GM19468 (cell line): Measurements from ENCODE around the gene RASGRF2.
"Not testable (repeated sequence)": the region's sequence is repeated elsewhere in the genome, so short reads cannot be mapped to it uniquely, and the experiment has no call there.

ENCODE experiments used
- ATAC-seq: cut with Tn5 transposase; IDR thresholded peaks from one replicate; pipeline ENCODE4 v1.9.1; 2021; ENCODE audit warnings: mild to moderate bottlenecking, moderate library complexity, moderate number of reproducible peaks; ENCODE audit not compliant: unreplicated experiment; ENCODE audit errors: extremely low read depth

The RASGRF2 gene

DNA sequence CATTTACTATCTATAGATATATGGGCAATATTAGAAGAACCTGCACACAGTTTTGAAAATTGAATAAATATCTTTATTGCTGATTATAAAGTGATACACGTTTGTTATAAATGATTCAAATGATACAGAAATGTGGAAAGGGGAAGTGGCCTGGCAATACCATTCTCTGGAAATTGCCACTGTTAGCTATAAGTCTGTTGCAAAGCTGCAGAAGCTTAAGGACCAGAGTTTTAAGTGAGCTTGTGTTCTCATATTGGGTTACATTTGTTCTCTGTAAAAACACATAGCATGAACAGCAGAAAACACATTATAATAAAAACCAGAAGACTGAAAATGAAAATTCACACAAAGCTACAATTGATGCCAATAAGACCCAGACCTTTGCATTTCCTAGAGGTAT lies 59.6 kb downstream of the RASGRF2 start:
- no peak for ATAC-seq

DNA sequence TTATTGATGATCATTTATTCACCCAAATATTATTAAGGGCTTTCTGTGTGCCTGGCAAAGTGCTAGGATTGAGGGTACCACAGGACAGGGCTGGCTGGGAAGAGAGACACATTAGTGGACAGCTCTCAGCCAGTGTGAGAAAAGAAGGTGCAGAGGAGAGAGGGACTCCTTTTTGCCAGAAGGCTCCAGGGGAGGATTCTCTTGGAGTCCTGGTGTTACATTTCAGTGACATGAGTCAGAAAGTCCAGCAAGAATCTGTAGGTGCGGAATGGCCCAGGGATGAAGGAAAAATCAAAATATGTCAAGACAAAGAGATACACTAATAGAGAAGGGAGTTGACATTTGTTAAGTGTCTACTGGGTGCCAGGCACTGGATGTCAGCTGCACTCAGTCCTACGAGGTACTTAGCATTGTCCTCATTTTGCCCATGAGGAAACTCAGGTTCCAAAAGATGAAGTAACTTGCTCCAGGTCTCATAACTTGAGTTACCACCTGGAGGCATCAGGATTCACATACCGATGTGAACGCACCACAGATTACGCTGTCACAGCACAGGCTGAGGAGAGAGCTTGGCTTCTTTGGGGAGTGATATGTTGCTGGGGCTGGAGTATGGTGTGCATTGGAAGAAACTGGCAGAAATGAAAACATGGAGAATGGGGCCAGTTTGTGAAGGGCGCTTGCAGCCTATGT lies 60.5 kb downstream of the RASGRF2 start:
- no peak for ATAC-seq

DNA sequence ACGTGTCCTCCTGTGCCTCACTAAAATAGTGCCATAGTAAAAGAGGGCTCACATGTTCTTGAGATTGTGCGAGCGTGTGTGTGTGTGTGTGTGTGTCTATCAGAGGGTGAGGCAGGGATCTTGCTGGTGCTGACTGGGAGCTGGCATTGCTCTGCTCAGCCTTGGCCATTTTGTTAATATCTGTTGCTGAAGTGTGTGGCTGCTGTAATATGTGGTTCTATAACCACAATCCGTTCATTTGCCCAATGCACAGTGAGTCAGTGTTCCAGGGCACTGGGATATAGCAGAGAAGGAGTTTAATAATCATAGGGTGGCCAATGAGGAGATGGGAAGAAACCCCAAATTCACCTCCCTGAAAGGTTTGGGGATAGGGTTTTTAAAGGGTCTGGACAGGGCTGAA lies 61.3 kb downstream of the RASGRF2 start:
- ATAC-seq = no peak

DNA sequence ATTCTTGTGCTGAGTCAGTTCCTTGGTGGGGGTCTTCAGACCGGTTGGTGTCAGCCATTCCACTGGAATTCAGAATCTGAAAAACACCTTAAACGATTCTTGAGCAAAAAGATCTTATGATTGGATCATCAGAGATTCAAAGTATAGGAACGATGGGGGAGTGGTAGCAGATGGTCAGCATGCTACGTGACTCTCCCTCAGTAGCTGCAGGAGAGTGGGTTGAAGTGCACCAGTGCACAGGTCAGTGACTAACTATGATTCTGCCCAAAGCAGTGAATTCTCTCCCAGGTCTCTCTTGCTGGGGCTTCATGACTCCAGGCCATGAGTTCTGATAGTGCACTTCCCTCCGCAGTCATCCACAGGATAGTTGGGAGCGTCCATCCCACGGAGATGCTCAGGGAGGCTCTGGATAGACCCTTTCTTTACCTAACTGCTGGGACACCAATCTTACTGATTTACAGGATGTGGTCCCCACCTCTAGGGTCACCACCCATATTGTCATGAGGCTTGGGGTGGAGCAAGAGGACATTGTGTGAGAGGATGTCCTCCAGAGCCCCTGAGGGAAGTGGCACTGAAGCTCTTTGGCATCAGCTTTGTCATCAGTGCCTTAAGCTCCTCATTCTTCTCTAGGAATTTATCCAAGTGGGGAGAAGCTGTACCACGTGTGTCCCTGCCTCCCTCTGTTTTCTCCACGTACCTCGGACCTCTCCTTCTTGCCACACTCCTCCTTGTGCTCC lies 62.0 kb downstream of the RASGRF2 start:
- ATAC-seq = no peak

DNA sequence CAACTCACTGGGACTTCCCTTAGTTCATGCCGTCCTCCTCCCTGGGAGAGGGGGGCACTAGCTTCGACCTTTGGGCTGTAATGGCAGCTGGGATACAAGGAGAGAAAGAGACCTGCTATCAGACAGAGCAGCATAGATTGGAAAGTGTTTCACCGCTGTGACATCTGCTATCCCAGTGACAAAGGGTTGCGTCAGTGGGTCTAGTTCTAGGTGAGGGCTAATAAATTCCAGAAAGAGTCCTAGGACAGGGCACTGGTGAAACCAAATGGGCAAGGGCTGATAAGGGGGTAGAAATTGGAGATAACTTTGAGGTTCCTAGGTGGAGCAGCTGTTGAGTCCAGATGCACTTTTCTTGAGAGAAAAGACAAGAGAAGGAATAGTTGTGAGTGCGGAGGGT lies 62.5 kb downstream of the RASGRF2 start:
- ATAC-seq = no peak

DNA sequence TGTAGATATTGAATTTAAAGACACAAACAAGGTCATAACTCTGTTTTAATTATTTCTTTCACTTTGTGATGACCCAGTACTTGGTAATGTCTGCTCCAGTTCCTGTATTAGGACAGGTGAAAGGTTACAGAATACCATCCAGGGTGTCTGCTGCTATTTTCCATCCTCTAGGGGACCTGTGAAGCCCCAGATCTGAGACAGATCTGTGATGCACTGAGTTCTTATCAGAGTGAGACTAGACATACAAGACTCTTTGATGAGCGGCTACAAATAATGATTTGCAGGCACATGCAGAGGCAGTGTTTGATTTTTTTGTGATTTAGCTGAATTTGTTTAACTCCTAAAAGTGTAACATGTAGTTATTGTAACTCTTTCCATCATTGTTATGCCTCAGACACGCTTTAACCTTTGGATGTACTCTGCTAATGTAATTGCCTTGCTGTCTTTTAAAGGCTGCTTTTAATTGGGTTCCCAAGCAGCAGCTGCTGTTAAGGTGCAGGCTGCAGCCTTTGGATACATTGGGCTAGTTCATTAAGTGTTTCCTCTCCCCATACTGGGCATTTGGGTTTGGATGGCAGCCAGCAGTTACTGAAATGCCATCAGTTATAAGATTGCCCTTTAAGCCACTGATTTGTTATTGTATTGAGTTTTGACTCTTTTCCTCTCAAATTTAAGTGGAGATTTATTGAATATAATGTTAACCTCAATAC lies 63.3 kb downstream of the RASGRF2 start:
- ATAC-seq = no peak

DNA sequence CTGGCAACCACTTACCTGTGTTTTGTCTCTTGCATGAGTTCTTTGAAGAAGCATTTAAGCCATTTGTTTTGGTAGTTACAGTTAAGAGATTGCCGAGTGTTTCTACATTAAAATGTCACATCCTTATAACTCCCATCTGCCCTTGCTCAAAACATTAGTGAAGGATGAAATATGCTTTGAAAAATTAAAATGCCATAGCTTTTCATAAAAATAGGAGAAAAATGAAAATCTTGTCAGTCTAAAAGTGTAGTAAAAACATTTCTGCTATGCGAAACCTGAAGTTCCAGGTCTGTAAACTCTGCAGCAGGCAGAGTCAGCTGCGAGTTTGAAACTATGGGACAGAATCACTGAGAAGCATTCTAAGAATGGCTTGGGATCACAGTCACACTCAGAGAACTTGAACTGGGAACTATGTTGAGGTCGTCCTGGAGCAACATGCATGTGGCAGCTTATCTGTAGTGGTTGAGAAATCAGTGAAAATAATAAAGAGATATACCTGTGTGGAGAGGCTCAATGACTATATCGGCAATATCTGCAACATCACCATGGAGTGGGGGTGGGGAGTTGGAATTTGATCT lies 67.4 kb downstream of the RASGRF2 start:
- ATAC-seq = no peak

DNA sequence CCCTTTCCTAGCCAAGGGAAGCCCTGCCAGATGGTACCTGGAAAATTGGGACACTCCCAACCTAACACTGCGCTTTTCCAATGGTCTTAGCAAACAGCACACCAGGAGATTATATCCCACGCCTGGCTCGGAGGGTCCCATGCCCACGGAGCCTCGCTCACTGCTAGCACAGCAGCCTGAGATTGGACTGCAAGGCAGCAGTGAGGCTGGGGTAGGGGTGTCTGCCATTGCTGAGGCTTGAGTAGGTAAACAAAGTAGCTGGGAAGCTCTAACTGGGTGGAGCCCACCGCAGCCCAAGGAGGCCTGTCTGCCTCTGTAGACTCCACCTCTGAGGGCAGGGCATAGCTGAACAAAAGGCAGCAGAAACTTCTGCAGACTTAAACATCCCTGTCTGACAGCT lies 68.7 kb downstream of the RASGRF2 start:
- not testable (repeated sequence) for ATAC-seq

DNA sequence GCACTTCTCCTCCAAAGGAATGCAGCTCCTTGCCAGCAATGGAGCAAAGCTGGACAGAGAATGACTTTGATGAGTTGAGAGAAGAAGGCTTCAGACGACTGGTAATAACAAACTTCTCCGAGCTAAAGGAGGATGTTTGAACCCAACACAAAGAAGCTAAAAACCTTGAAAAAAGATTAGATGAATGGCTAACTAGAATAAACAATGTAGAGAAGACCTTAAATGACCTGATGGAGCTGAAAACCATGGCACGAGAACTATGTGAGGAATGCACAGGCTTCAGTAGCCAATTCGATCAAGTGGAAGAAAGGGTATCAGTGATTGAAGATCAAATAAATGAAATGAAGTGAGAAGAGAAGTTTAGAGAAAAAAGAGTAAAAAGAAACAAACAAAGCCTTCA lies 69.6 kb downstream of the RASGRF2 start:
- ATAC-seq = not testable (repeated sequence)

DNA sequence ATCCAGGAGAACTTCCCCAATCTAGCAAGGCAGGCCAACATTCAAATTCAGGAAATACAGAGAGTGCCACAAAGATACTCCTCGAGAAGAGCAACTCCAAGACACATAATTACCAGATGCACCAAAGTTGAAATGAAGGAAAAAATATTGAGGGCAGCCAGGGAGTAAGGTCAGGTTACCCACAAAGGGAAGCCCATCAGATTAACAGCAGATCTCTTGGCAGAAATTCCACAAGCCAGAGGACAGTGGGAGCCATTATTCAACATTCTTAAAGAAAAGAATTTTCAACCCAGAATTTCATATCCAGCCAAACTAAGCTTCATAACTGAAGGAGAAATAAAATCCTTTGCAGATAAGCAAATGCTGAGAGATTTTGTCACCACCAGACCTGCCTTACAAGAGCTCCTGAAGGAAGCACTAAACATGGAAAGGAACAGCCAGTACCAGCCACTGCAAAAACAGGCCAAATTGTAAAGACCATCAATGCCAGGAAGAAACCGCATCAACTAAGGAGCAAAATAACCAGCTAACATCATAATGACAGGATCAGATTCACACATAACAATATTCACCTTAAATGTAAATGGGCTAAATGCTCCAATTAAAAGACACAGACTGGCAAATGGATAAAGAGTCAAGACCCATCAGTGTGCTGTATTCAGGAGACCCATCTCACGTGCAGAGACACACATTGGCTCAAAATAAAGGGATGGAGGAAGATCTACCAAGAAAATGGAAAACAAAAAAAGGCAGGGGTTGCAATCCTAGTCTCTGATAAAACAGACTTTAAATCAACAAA lies 70.3 kb downstream of the RASGRF2 start:
- not testable (repeated sequence) for ATAC-seq

DNA sequence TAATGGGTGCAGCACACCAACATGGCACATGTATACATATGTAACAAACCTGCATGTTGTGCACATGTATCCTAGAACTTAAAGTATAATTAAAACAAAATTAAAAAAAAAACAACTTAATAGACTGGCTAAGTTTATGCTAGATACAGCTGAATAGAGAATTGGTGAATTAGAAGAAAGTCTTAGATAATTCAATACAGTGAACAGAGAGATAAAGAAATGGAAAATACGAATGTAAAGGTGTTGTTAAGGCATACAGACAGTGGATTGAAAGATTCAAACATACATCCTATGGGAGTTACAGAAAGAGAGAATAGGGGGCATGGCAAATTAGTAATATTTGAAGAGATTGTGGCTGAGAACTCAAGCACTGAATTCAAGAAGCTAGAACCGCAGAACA lies 75.4 kb downstream of the RASGRF2 start:
- no peak for ATAC-seq

DNA sequence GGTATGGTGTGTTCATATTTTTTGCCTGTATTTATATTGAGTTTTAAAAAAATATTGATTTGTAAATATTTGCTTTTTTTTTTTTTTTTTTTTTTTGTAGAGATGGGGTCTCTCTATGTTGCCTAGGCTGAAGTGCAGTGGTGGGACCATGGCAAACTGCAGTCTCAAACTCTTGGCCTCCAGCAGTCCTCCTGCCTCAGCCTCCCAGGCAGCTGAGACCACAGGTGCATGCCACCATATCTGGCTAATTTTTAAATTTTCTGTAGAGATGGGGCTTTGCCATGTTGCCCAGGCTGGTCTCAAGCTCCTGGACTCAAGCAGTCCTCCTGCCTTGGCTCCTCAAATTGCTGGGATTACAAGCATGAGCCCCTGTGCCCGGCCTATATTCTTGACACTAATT lies 78.3 kb downstream of the RASGRF2 start:
- no peak for ATAC-seq

DNA sequence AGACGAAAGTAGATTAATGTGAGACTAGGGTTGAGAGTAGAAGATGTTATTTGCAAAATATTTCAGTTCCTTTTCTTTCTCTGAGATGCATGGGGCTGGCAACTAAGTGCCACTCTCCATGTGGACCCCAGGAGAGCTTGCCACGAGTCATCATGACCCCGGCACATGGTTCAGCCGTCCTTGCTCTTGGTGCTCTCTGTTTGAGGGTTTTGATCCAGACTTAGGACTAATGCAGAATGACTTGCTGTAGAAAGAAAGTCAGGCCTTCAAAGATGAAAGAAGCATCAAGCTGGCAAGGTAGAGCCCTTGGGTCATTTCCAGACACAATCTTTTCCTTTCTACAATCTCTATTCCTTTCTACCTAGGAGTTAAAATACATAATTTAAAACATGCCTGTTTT lies 84.7 kb downstream of the RASGRF2 start:
- ATAC-seq = no peak

DNA sequence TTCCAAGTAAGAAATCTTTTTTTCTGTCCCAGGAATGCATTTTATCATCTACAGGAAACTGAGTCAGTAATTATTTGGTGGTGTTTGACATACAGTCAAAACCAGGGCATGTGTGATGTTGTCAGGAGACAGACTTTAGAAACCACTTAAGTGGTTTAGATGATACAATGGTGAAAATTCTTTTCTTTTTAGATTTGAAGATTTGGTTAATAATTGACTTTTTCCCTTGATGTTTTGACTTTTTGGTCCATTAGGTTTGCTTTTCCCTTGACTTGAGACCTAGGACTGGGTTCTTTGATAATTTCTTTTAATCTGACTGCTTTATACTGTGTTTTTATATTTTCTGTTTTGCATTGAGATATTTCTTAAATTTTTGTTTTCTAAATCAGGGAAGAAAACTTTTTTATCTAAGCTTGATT lies 85.2 kb downstream of the RASGRF2 start:
- no peak for ATAC-seq

DNA sequence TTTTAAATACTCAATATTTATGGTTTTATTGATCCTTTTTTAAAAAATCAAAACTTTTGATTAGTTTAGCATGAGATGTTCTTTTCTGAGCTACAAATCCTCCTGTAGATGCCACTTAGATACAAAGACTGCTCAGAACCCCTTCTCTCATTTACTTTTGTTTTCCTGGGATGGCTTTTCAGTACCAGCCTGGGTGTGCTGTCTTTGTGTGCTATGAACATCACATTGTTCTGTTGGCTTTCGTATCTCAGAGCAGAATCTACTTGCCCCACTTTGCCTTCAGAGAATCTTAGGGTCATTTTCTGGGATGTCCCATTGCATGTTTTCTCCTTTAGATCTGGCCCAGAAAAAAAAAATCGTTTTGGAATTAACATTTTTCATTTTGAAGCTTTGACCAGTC lies 85.9 kb downstream of the RASGRF2 start:
- ATAC-seq = no peak

DNA sequence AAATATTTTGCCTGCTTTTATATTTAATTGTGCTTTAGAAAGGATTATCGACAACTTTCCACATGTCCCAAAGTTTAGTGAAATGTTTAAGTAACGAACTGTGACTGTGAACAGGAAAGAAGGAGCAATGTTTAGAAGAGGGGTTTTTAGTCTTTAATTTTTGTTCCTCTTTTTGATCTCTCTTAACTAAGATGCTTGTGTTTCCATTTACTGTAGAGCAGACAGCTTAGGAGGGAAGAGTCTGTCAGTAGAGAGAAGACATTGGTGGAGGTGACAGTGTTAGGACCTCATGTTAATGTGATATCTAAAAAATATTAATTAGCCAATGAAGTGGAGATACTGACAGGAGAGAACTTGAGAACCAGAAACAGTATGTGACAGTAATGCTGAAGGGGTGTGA lies 92.2 kb downstream of the RASGRF2 start:
- ATAC-seq = no peak

DNA sequence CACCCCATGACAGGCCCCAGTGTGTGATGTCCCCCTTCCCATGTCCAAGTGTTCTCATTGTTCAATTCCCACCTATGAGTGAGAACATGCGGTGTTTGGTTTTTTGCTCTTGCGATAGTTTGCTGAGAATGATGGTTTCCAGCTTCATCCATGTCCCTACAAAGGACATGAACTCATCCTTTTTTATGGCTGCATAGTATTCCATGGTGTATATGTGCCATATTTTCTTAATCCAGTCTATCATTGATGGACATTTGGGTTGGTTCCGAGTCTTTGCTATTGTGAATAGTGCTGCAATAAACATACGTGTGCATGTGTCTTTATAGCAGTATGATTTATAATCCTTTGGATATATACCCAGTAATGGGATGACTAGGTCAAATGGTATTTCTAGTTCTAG lies 93.1 kb downstream of the RASGRF2 start:
- ATAC-seq = not testable (repeated sequence)

DNA sequence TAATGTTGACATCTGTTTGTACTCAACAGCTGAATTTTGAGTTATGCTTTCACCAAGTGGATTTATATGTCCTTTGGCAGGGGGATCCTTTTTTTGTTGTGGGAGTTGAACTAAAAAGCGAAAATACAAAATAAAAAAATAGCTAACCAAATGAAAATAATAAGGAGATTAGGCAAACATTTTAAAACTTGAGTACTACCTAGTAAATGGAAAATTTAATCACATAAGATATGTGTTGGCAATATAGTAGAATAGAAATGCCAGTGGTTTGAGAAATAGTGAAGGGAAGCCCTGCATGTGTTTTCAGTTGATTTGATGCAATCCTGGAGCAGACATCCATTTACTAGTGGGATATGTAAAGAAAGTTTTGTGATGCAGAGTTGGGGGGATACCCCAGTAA lies 98.0 kb downstream of the RASGRF2 start:
- ATAC-seq = no peak

DNA sequence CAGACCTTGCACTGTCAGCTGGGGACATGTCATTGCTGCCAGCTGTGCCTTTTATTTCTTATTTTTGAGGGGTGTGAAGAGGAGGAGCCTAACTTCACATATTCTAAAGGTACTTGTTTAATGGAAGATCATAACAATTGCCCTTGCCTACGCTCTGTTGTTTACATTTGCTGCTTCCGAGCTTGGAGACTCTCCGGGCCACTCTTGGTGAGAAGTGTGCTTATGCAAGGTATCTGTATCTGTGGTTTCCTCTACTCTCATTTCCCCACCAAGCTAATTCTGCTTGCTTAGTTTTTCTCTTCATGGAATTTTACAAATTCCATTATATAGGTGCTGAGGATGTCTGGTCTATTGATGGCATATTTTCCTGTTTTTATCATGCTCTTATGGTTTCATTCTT lies 105.3 kb downstream of the RASGRF2 start:
- no peak for ATAC-seq

DNA sequence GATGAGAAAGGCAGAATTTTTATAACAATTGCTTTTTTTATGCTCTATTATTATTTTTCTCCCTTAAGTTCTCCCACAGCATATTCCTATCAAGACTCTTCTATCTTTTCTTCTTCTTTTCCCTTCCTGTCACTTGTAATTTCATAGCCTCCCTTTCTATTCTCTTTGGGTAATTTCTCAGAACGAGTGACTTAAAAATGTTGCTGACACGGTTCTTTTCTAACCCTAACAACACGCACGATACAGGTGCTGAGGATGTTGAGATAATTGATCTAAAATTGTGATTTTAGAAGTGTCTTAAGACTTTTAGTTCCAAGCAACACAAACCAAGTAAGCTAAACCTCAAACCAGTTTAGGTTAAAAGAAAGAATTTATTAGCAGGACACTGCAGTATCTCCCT lies 105.9 kb downstream of the RASGRF2 start:
- no peak for ATAC-seq
